ENCODE results near the gene FCHSD2. TPM values are rescaled to one million over a fixed set of nuclear protein-coding genes. Genes with fewer than 3 reads are reported as not detected.

FCHSD2 gene
- polyA plus RNA-seq, 1 donor (not counting 4 experiments of a cell fraction or from before 2014, with no cell fraction given): 14.2 TPM

GRCh38 chr11:72872012-72872411, 270.1 kb downstream of the FCHSD2 start:
- H3K9me1 ChIP-seq (ENCODE audit: control insufficient read depth, extremely low read depth, insufficient read depth, low read length): no peaks in the 10 kb centered on the region
- H3K27me3 ChIP-seq (ENCODE audit: control insufficient read depth, extremely low read depth, insufficient read depth, low read length): no peaks in the 10 kb centered on the region
- DNase-seq (ENCODE audit: low read depth, low spot score) (no peak), FAIRE-seq (no peak)
- dilution Hi-C loops (cut with MboI; ENCODE audit: extremely low pct_ligation_motif_present, low sequenced_read_pairs): no loop called here
- H2AFZ ChIP-seq (ENCODE audit: control insufficient read depth, low read length): no peak overlapping the region
- H3K27ac ChIP-seq (ENCODE audit: control insufficient read depth, insufficient read depth, low read length): no peak overlapping the region
- H4K20me1 ChIP-seq (ENCODE audit: control insufficient read depth, extremely low read depth, insufficient read depth, low read length): no peaks in the 10 kb centered on the region
- TF ChIP-seq EZH2 (IDR thresholded peaks at IDR 0.05; ENCODE audit: low read length) (no peak), CTCF (optimal IDR thresholded peaks at IDR 0.05 in 1 of 3, IDR thresholded peaks at IDR 0.05 in 1 of 3, conservative IDR thresholded peaks at IDR 0.05 in 1 of 3; ENCODE audit: extremely low read depth in 1 of 3, insufficient read depth in 2 of 3, low read length in 3 of 3) (no peak)
- no peak overlapping the region for H3K9ac ChIP-seq (ENCODE audit: control insufficient read depth, extremely low read depth, insufficient read depth, low read length)
- no peaks in the 10 kb centered on the region for H3K9me3 ChIP-seq (ENCODE audit: control insufficient read depth, low read depth, low read length)
- H3K4me2 ChIP-seq (ENCODE audit: control insufficient read depth, extremely low read depth, insufficient read depth, low read depth, low read length): no peak overlapping the region
- no peaks in the 10 kb centered on the region for H3K79me2 ChIP-seq (ENCODE audit: control insufficient read depth, insufficient read depth, low read length)
- no peaks in the 10 kb centered on the region for H3K4me1 ChIP-seq (ENCODE audit: control insufficient read depth, extremely low read depth, insufficient read depth, low read length)
- peaks cover 0 to 3% of the 10 kb centered on the region in 2 experiments for H3K36me3 ChIP-seq (ENCODE audit: control insufficient read depth in 2 of 2, extremely low read depth in 1 of 2, insufficient read depth in 2 of 2, low read length in 2 of 2)
- H3K4me3 ChIP-seq (ENCODE audit: control insufficient read depth in 2 of 3, extremely low read depth in 1 of 3, insufficient read depth in 2 of 3, low read depth in 1 of 3, low read length in 3 of 3): no peak overlapping the region

- H3K79me2 ChIP-seq (ENCODE audit: control insufficient read depth, insufficient read depth, low read length): no peaks in the 10 kb centered on the region
- dilution Hi-C loops (cut with MboI; ENCODE audit: extremely low pct_ligation_motif_present, low sequenced_read_pairs): no loop called here
- DNase-seq (ENCODE audit: low read depth, low spot score): no peak
- H3K4me2 ChIP-seq (ENCODE audit: control insufficient read depth, extremely low read depth, insufficient read depth, low read depth, low read length): no peak overlapping the region
- no peaks in the 10 kb centered on the region for H3K27me3 ChIP-seq (ENCODE audit: control insufficient read depth, extremely low read depth, insufficient read depth, low read length)
- no peaks in the 10 kb centered on the region for H3K9me1 ChIP-seq (ENCODE audit: control insufficient read depth, extremely low read depth, insufficient read depth, low read length)
- no peaks in the 10 kb centered on the region for H3K4me1 ChIP-seq (ENCODE audit: control insufficient read depth, extremely low read depth, insufficient read depth, low read length)
- H3K9me3 ChIP-seq (ENCODE audit: control insufficient read depth, low read depth, low read length): no peaks in the 10 kb centered on the region
- no peak overlapping the region for H3K4me3 ChIP-seq (ENCODE audit: control insufficient read depth in 2 of 3, extremely low read depth in 1 of 3, insufficient read depth in 2 of 3, low read depth in 1 of 3, low read length in 3 of 3)
- H4K20me1 ChIP-seq (ENCODE audit: control insufficient read depth, extremely low read depth, insufficient read depth, low read length): no peaks in the 10 kb centered on the region
- H3K27ac ChIP-seq (ENCODE audit: control insufficient read depth, insufficient read depth, low read length): no peak overlapping the region
- H3K9ac ChIP-seq (ENCODE audit: control insufficient read depth, extremely low read depth, insufficient read depth, low read length): no peak overlapping the region
- no peak overlapping the region for H2AFZ ChIP-seq (ENCODE audit: control insufficient read depth, low read length)
- no peak for FAIRE-seq
- TF ChIP-seq CTCF (optimal IDR thresholded peaks at IDR 0.05 in 1 of 3, IDR thresholded peaks at IDR 0.05 in 1 of 3, conservative IDR thresholded peaks at IDR 0.05 in 1 of 3; ENCODE audit: extremely low read depth in 1 of 3, insufficient read depth in 2 of 3, low read length in 3 of 3) (no peak), EZH2 (IDR thresholded peaks at IDR 0.05; ENCODE audit: low read length) (no peak)
- peaks cover 0 to 4% of the 10 kb centered on the region in 2 experiments for H3K36me3 ChIP-seq (ENCODE audit: control insufficient read depth in 2 of 2, extremely low read depth in 1 of 2, insufficient read depth in 2 of 2, low read length in 2 of 2)
These were observed 271.0 kb downstream of the FCHSD2 start for GRCh38 chr11:72871119-72871518.
